Measurements from ENCODE around the gene PNMA6F.
"Not testable (repeated sequence)": the region's sequence is repeated elsewhere in the genome, so short reads cannot be mapped to it uniquely, and the experiment has no call there.

Gene PNMA6F

GRCh38 chrX:153304988-153305736 lies 16.4 kb downstream of the PNMA6F start:
- in situ Hi-C loops (cut with HindIII; ENCODE audit: low sequenced_read_pairs): no loop called here

- in situ Hi-C loops (cut with HindIII; ENCODE audit: low sequenced_read_pairs): no loop called here
These were observed 18.0 kb downstream of the PNMA6F start for GRCh38 chrX:153303276-153304262.

GRCh38 chrX:153302796-153303195 lies 18.8 kb downstream of the PNMA6F start:
- in situ Hi-C loops (cut with HindIII; ENCODE audit: low sequenced_read_pairs): no loop called here

- in situ Hi-C loops (cut with HindIII; ENCODE audit: low sequenced_read_pairs): no loop called here
These were observed 19.8 kb downstream of the PNMA6F start for GRCh38 chrX:153301746-153302145.

GRCh38 chrX:153299855-153300254 lies 21.7 kb downstream of the PNMA6F start:
- in situ Hi-C loops (cut with HindIII; ENCODE audit: low sequenced_read_pairs): no loop called here

- in situ Hi-C loops (cut with HindIII; ENCODE audit: low sequenced_read_pairs): no loop called here
These were observed 24.2 kb downstream of the PNMA6F start for GRCh38 chrX:153297376-153297775.

GRCh38 chrX:153293485-153294071 lies 28.0 kb downstream of the PNMA6F start:
- in situ Hi-C loops (cut with HindIII; ENCODE audit: low sequenced_read_pairs): not testable (repeated sequence)

GRCh38 chrX:153288807-153289206 lies 32.8 kb downstream of the PNMA6F start:
- in situ Hi-C loops (cut with HindIII; ENCODE audit: low sequenced_read_pairs): not testable (repeated sequence)

GRCh38 chrX:153285678-153286077 lies 35.9 kb downstream of the PNMA6F start:
- in situ Hi-C loops (cut with HindIII; ENCODE audit: low sequenced_read_pairs): not testable (repeated sequence)

GRCh38 chrX:153283982-153284381 lies 37.6 kb downstream of the PNMA6F start:
- in situ Hi-C loops (cut with HindIII; ENCODE audit: low sequenced_read_pairs): not testable (repeated sequence)

GRCh38 chrX:153281784-153282183 lies 39.8 kb downstream of the PNMA6F start:
- in situ Hi-C loops (cut with HindIII; ENCODE audit: low sequenced_read_pairs): not testable (repeated sequence)

GRCh38 chrX:153279304-153279703 lies 42.3 kb downstream of the PNMA6F start:
- in situ Hi-C loops (cut with HindIII; ENCODE audit: low sequenced_read_pairs): not testable (repeated sequence)

- in situ Hi-C loops (cut with HindIII; ENCODE audit: low sequenced_read_pairs): not testable (repeated sequence)
These were observed 45.5 kb downstream of the PNMA6F start for GRCh38 chrX:153276049-153276448.

GRCh38 chrX:153275418-153275817 lies 46.1 kb downstream of the PNMA6F start:
- in situ Hi-C loops (cut with HindIII; ENCODE audit: low sequenced_read_pairs): not testable (repeated sequence)

GRCh38 chrX:153272584-153272983 lies 49.0 kb downstream of the PNMA6F start:
- in situ Hi-C loops (cut with HindIII; ENCODE audit: low sequenced_read_pairs): not testable (repeated sequence)

GRCh38 chrX:153272070-153272469 lies 49.5 kb downstream of the PNMA6F start:
- in situ Hi-C loops (cut with HindIII; ENCODE audit: low sequenced_read_pairs): not testable (repeated sequence)

Measured in endothelial cell of hepatic sinusoid (primary cell).